Lower leg skin (tissue), 3 donors: Measurements from ENCODE around the gene MRPS17.

Source experiments
- CTCF ChIP-seq, 3 donors: fragments of 450-650 bp; IDR thresholded peaks; one replicate each; pipeline ENCODE4 v1.5.1; 2016; ENCODE audit warnings: antibody characterized with exemption in 3 of 3, mild to moderate bottlenecking in 3 of 3, moderate library complexity in 2 of 3
- POLR2A ChIP-seq, 2 donors: fragments of 450-650 bp; IDR thresholded peaks; one replicate each; pipeline ENCODE4 v1.6.1; 2016 to 2017; ENCODE audit warnings: antibody characterized with exemption in 2 of 2, mild to moderate bottlenecking in 1 of 2, moderate library complexity in 1 of 2

- TF ChIP-seq CTCF (IDR thresholded peaks at IDR 0.05), result no peak
- TF ChIP-seq POLR2A (IDR thresholded peaks at IDR 0.05), result no peak
Measured at GRCh38 chr7:55965805-55966421, 14.2 kb downstream of the MRPS17 start.
